Right ventricle myocardium inferior (tissue), 1 donor: ENCODE measurements around the gene TMBIM4. TPM values are rescaled to one million over a fixed set of nuclear protein-coding genes. Genes with fewer than 3 reads are reported as not detected.
"Not testable (repeated sequence)": the region's sequence is repeated elsewhere in the genome, so short reads cannot be mapped to it uniquely, and the experiment has no call there.

Experiments used
- ATAC-seq: fragments of 200-7000 bp; cut with Tn5 transposase; one replicate; pipeline ENCODE4 v1.9.1; 2020; ENCODE audit warnings: mild to moderate bottlenecking, moderate library complexity
- DNase-seq: peaks from one replicate; pipeline ENCODE4 v3.0.0; 2021; ENCODE audit errors: missing footprints
- intact Hi-C: fragments of 100-400 bp; cut with DNase I; formaldehyde crosslinking; loops from one replicate; pipeline ENCODE4 v1.11.0; 2022
- long read RNA-seq: library from polyadenylated mRNA; unstranded; transcript quantifications from one replicate; pipeline ENCODE4 v2.0.0, GENCODE V29; 2021
- total RNA-seq: library from RNA; stranded (reverse); fragmentation: NEBNext Ultra II Directional; extraction: Animal tissue kit (Norgen Biotek cat#: 25700); gene quantifications from one replicate; pipeline ENCODE4 v1.2.1, GENCODE V29; 2021
- donor health status: DM: no; HTN: yes; CAD: no; lungs with severe emphysema.

The TMBIM4 gene
- total RNA-seq = 67.6 TPM
- long read RNA-seq, transcript TMBIM4-202 (7 exons, 2,952 nt) = major isoform, 31 of 34 reads
- long read RNA-seq, partial matches to known transcripts = 0 of 34 reads
- long read RNA-seq, other reads (novel, unspliced or antisense) = 2 of 34 reads

GRCh38 chr12:66169221-66170170 lies at the start of gene TMBIM4:
TSS of gene TMBIM4 (minus strand) at chr12:66169996. CDS start at chr12:66169951, 45 bp downstream.
- peak; percentile 93 for DNase-seq
- intact Hi-C loops = loop anchor here (1.0 to 5.0 kb wide), 2 partner anchors 20 to 37 kb away; partner anchors contain the start of genes IRAK3 and LLPH
- peak; percentile 97 for ATAC-seq

GRCh38 chr12:66217342-66217917 lies 47.6 kb upstream of the TMBIM4 start:
- DNase-seq (no peak), ATAC-seq (no peak)
- intact Hi-C loops = no loop called here

- ATAC-seq, DNase-seq, intact Hi-C loops: not testable (repeated sequence)
These were observed 43.2 kb upstream of the TMBIM4 start for GRCh38 chr12:66213011-66213410.

- ATAC-seq, DNase-seq, intact Hi-C loops: not testable (repeated sequence)
These were observed 41.8 kb upstream of the TMBIM4 start for GRCh38 chr12:66211573-66211972.

- DNase-seq (no peak), ATAC-seq (no peak)
- intact Hi-C loops = no loop called here
These were observed 41.0 kb upstream of the TMBIM4 start for GRCh38 chr12:66210840-66211239.

- intact Hi-C loops = no loop called here
- DNase-seq = no peak
- no peak for ATAC-seq
These were observed 36.3 kb upstream of the TMBIM4 start for GRCh38 chr12:66206141-66206540.

- intact Hi-C loops = no loop called here
- no peak for DNase-seq
- no peak for ATAC-seq
These were observed 34.0 kb upstream of the TMBIM4 start for GRCh38 chr12:66203820-66204219.

GRCh38 chr12:66199831-66200509 lies 30.2 kb upstream of the TMBIM4 start:
- intact Hi-C loops = no loop called here
- DNase-seq = no peak
- no peak for ATAC-seq

GRCh38 chr12:66199141-66199540 lies 29.3 kb upstream of the TMBIM4 start:
- intact Hi-C loops = no loop called here
- no peak for DNase-seq
- ATAC-seq = peak; percentile 26

GRCh38 chr12:66197495-66197921 lies 27.7 kb upstream of the TMBIM4 start:
- ATAC-seq (no peak), DNase-seq (no peak)
- intact Hi-C loops = no loop called here

GRCh38 chr12:66196806-66197205 lies 27.0 kb upstream of the TMBIM4 start:
- intact Hi-C loops = no loop called here
- ATAC-seq = no peak
- DNase-seq = no peak

GRCh38 chr12:66195242-66195641 lies 25.4 kb upstream of the TMBIM4 start:
- DNase-seq = no peak
- no peak for ATAC-seq
- intact Hi-C loops = no loop called here

- DNase-seq (no peak), ATAC-seq (no peak)
- intact Hi-C loops = no loop called here
These were observed 24.3 kb upstream of the TMBIM4 start for GRCh38 chr12:66194122-66194521.

GRCh38 chr12:66191547-66192126 lies 21.8 kb upstream of the TMBIM4 start:
- DNase-seq = no peak
- ATAC-seq = no peak
- intact Hi-C loops = no loop called here

GRCh38 chr12:66190519-66191370 lies 20.9 kb upstream of the TMBIM4 start:
- no peak for DNase-seq
- intact Hi-C loops = no loop called here

GRCh38 chr12:66189889-66190288 lies 20.1 kb upstream of the TMBIM4 start:
- intact Hi-C loops = loop anchor here (1.0 kb wide), 1 partner anchor 21 kb away; the partner anchor contains the start of gene TMBIM4
- no peak for DNase-seq
- no peak for ATAC-seq

More at GRCh38 chr12:66190519-66191370, 20.9 kb upstream of the TMBIM4 start:
- no peak for ATAC-seq

GRCh38 chr12:66189486-66189843 lies 19.7 kb upstream of the TMBIM4 start:
- DNase-seq = no peak
- intact Hi-C loops = loop anchor here (1.0 kb wide), 1 partner anchor 20 kb away; the partner anchor contains the start of gene TMBIM4
- no peak for ATAC-seq
